ENCODE measurements around the gene FGF21. TPM values are rescaled to one million over a fixed set of nuclear protein-coding genes. Genes with fewer than 3 reads are reported as not detected.

FGF21 gene
- total RNA-seq, 1 donor from 2014 or later, result not detected

- peak overlapping the region; percentile 94 for H3K27ac Mint-ChIP-seq (ENCODE audit: unreplicated experiment)
Observed at GRCh38 chr19:48738557-48739403, 16.5 kb upstream of the FGF21 start.

DNA sequence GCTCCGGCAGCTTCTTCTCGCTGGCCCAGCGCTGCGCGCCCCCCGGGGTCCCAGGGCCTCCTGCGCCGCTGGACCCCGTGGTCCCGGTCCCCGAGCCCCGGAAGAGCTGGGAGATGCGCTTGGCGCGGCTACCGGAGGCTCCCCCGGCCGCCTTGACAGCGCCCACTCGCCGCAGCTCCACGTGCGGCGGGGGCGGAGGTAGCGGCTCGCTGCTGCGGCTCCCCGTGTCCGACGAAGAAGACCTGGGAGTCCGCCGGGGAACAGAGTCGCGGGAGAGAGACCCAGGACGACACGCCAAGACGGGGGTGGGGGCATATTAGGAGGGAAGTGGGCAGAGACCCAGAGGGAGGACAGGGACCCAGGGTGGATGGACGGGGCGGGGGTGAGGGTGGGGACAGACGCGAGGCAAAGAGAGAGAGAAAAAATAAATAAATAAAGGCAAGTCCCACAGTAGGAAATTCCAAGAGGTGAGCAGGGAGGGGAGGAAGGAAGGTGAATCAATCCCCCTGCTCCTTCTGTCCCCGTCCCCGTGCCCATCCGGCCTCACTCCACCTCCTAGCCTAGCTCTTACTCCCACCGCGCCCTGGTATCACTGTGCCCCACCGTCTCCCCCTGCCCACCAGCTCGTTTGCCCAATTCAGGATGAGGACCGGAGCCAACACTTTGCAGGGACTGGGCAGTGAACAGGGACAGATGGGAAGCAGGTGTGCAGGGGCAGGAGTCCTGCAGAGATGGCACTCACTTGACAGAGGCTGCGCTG, 15.7 kb upstream of the FGF21 start:
- Mint-ChIP-seq H3K4me3 (ENCODE audit: unreplicated experiment) (peak overlapping the region; percentile 81), H3K9me3 (ENCODE audit: unreplicated experiment) (peaks cover 15% of the 10 kb centered on the region), H3K36me3 (ENCODE audit: unreplicated experiment) (no peaks in the 10 kb centered on the region), H3K27me3 (ENCODE audit: unreplicated experiment) (peaks cover 20% of the 10 kb centered on the region), H3K4me1 (ENCODE audit: low read depth, unreplicated experiment) (peaks cover 21% of the 10 kb centered on the region), H3K27ac (ENCODE audit: unreplicated experiment) (peak overlapping the region; percentile 52)
- TF ChIP-seq, protein P1, sequence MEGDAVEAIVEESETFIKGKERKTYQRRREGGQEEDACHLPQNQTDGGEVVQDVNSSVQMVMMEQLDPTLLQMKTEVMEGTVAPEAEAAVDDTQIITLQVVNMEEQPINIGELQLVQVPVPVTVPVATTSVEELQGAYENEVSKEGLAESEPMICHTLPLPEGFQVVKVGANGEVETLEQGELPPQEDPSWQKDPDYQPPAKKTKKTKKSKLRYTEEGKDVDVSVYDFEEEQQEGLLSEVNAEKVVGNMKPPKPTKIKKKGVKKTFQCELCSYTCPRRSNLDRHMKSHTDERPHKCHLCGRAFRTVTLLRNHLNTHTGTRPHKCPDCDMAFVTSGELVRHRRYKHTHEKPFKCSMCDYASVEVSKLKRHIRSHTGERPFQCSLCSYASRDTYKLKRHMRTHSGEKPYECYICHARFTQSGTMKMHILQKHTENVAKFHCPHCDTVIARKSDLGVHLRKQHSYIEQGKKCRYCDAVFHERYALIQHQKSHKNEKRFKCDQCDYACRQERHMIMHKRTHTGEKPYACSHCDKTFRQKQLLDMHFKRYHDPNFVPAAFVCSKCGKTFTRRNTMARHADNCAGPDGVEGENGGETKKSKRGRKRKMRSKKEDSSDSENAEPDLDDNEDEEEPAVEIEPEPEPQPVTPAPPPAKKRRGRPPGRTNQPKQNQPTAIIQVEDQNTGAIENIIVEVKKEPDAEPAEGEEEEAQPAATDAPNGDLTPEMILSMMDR (IDR thresholded peaks at IDR 0.05; ENCODE audit: partially characterized antibody, unreplicated experiment), result no peak
- peak; percentile 42 for DNase-seq

More at GRCh38 chr19:48738557-48739403, 16.5 kb upstream of the FGF21 start:
- Mint-ChIP-seq H3K4me1 (ENCODE audit: low read depth, unreplicated experiment) (peaks cover 21% of the 10 kb centered on the region), H3K27me3 (ENCODE audit: unreplicated experiment) (peaks cover 20% of the 10 kb centered on the region), H3K9me3 (ENCODE audit: unreplicated experiment) (peaks cover 15% of the 10 kb centered on the region), H3K4me3 (ENCODE audit: unreplicated experiment) (peak overlapping the region; percentile 83), H3K36me3 (ENCODE audit: unreplicated experiment) (no peaks in the 10 kb centered on the region)
- TF ChIP-seq, protein P1 (IDR thresholded peaks at IDR 0.05; ENCODE audit: partially characterized antibody, unreplicated experiment), result no peak
- DNase-seq, result peak; percentile 98

GRCh38 chr19:48740164-48740972, 15.0 kb upstream of the FGF21 start, which contains the start of gene RASIP1:
Gene RASIP1, minus strand, starts transcription at chr19:48740610. Its CDS starts 328 bp downstream, at chr19:48740282.
- H3K27ac Mint-ChIP-seq (ENCODE audit: unreplicated experiment), result peak within 1 kb of the TSS; percentile 52
- no peak for DNase-seq
- peaks cover 19% of the 10 kb centered on the region for H3K4me1 Mint-ChIP-seq (ENCODE audit: low read depth, unreplicated experiment)

DNA sequence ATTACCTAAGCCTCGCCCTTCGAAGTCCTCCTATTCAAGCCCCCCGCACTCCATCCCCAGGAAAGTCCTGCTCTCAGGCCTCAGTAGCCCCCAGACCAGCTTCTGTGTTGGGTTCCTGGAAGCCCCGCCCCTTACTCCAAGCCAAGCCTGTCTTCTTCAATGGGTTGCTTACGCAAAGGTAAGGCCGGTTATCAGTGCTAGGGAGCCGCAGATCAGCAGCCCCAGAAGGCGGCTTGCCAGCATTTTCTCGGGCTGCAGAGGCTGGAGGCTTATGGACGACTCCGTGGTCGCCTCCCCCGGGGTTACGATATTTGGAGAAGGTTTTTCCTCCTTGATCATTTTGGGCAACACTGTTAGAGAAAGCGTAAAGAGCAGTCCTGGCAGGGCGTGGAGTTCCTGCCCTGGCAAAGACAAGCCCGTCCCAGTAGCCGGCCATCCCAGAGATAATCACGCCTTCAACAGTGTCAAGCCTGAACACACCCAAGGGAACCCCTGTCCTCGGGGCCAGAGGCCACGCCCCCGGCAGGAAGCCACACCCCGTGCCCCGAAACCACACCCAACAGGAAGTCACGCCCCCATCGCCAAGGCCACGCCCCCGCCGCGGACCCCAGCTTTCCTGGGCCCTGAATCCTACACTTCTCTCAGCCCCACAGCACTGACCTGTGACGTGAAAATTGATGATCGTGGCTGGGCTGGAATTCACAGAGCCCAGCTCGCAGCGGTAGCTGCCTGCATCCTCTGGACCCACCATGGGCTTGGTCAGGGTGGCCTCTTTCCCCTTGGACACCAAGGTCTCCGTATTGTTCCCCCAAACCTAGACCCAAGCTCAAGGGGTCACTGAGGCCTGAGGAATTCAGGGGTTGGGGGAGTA, 14.0 kb upstream of the FGF21 start:
- H3K9me3 Mint-ChIP-seq (ENCODE audit: unreplicated experiment), result peaks cover 19% of the 10 kb centered on the region
- H3K4me1 Mint-ChIP-seq (ENCODE audit: low read depth, unreplicated experiment), result peaks cover 18% of the 10 kb centered on the region
- H3K36me3 Mint-ChIP-seq (ENCODE audit: unreplicated experiment), result no peaks in the 10 kb centered on the region
- H3K27me3 Mint-ChIP-seq (ENCODE audit: unreplicated experiment), result peaks cover 19% of the 10 kb centered on the region
- DNase-seq, result peak; percentile 72
- H3K4me3 Mint-ChIP-seq (ENCODE audit: unreplicated experiment), result peak overlapping the region; percentile 73
- TF ChIP-seq, protein P1 (IDR thresholded peaks at IDR 0.05; ENCODE audit: partially characterized antibody, unreplicated experiment), result no peak
- no peak overlapping the region for H3K27ac Mint-ChIP-seq (ENCODE audit: unreplicated experiment)

More at GRCh38 chr19:48740164-48740972, 15.0 kb upstream of the FGF21 start, which contains the start of gene RASIP1:
- TF ChIP-seq, protein P1 (IDR thresholded peaks at IDR 0.05; ENCODE audit: partially characterized antibody, unreplicated experiment), result no peak
- H3K36me3 Mint-ChIP-seq (ENCODE audit: unreplicated experiment), result no peaks in the 10 kb centered on the region
- H3K4me3 Mint-ChIP-seq (ENCODE audit: unreplicated experiment), result peak within 1 kb of the TSS; percentile 81
- H3K9me3 Mint-ChIP-seq (ENCODE audit: unreplicated experiment), result peaks cover 15% of the 10 kb centered on the region
- peaks cover 20% of the 10 kb centered on the region for H3K27me3 Mint-ChIP-seq (ENCODE audit: unreplicated experiment)
